HG03135 (cell line): ENCODE data around the gene SNTG2.
"Not testable (repeated sequence)": the region's sequence is repeated elsewhere in the genome, so short reads cannot be mapped to it uniquely, and the experiment has no call there.

Experiments used
- ATAC-seq: cut with Tn5 transposase; IDR thresholded peaks from one replicate; pipeline ENCODE4 v1.9.1; 2021; ENCODE audit warnings: mild to moderate bottlenecking, moderate library complexity; ENCODE audit not compliant: unreplicated experiment

Gene SNTG2

DNA sequence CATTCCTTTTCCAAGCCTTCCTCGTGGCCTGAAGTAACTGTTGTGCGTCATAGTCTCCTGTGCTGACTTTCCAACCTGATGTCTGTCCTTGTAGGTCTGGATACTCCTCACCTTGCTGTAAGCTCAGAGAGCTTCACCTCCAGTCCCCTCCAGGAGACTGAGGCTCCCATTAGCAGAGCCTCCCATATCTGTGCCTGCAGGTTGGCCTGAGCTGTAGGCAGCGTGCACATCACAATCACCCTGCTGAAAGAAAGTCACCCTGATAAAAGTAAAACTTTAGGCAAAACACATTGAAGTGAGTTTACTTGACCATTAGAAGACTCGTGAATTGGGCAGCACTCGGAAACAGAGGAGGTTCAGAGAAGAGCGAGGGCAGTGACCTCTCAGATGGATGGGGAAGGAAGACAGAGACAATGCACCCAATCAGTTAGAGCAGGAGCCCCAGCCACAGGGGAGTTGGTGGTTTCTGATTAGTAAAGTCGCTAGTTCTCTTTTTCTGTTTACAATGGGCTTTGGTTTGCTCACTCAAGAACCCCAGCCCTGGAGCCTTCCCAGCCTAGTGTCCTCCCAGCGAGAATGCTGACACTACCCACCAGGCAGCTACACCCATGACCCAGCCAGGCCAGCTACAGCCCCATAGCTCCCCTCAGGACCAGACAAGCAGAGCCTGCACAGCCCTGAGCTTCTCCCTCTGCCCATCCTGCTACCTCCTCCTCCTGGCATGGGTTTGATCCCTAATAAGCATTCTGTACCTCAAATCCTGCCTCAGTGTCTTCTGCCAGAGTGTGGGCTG, 450.5 kb downstream of the SNTG2 start:
- ATAC-seq: no peak

DNA sequence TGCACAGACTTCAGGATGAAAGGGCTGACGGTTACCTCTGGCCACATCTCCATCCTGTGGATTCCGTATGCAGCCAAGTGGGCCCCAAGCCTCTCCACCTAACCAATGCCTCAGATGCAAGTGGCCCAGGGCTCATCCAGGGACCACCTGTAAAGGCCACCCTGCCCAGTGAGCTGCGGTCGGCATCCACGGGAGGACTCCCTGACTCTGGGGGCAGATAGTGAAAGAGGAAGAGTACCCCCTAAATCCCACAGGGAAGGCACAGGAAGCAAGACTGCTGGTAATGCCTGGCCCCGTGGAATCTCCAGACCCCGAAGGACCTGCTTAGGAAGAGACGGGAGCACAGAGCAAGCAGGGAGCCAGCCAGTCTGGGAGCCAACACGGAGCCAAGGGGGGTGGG, 451.4 kb downstream of the SNTG2 start:
- no peak for ATAC-seq

- no peak for ATAC-seq
Measured at GRCh38 chr2:1403565-1403964, 452.9 kb downstream of the SNTG2 start.

DNA sequence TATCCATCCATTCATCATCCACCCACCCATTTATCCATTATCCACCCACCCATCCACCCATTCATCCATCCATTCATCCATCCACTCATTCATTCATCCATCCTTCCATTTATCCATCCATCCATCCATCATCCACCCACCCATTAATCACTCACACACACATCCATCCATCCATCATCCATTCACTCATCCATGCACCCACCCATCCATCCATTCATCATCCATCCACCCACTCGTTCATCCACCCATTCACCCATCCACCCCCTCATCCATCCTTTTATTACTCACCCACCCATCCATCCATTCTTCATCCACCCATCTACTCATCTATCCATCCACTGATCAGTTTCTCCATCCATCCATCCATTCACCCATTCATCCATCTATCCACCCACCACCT, 454.5 kb downstream of the SNTG2 start:
- ATAC-seq: no peak

GRCh38 chr2:1405967-1406366, 455.3 kb downstream of the SNTG2 start:
- ATAC-seq: no peak

DNA sequence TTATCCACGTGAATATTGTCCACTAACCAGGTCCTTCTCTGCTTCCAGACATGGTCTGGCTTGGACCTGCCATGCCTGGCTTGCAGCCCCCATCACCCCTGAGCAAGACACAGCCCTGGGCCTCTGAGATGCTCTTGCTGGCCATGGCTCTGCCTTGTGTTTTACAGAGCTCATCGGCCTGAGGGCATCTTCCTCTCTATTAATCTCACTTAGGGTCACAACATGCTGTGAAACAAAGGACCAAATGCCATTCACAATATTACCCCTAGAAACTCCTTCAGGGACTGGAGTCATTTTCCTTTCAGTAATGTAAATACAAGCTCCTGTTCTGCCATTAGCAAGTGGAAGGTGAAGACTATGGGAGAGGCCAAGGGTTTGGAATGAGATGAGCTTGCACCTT, 455.8 kb downstream of the SNTG2 start:
- ATAC-seq: no peak

DNA sequence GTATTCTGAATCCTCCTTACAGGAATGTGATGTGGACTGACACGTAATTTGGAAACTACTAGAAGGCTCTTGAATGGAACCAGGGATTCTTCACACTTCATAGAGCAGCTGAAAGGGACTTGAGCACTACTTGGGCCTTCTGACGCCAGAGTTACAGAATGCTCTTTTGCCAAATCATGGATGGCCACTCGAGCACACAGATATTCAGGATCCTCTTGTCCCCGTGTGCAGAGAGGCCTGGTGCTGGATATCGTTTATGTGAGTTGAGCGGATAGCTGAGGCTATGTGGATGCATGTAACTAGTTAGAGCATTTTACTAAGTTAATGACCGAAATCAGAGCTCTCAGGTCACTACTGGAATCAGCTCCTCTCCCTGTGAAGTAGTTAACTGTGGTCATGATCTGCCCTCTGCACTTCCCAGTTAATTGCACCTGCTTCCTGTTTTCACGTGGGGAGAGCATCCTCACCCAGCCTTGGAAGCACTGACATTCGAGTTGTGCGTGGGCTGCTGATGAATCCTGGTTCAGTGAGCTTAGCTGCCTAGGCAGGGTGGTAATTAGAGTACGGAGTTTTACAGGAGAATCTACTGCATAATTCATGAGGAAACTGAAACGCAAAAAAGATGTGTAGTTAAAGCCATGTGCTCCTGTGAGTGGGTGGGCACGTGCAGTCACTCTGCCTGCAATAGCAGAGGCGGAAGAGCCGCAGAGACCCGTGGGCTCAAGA, 457.5 kb downstream of the SNTG2 start:
- no peak for ATAC-seq

GRCh38 chr2:1413156-1413710, 462.6 kb downstream of the SNTG2 start, which contains the start of gene TPO:
TSS of gene TPO (plus strand) at chr2:1413463. CDS start at chr2:1414409, 946 bp downstream.
- no peak for ATAC-seq

DNA sequence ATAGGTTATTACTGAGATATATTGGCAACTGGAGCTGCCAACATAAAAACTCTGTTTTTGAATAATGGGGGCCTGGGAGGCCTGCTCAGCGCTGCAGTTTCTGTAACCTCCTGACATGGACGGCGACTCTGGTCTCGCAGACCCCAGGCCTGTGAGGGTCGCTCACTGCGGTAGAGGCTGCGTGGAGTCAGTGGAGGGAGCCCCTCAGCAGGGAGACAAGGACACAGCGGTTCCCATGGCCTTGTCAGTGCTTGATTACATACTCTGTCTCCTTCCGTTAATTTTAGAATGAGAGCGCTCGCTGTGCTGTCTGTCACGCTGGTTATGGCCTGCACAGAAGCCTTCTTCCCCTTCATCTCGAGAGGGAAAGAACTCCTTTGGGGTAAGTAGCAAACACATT, 463.5 kb downstream of the SNTG2 start:
- ATAC-seq: no peak

DNA sequence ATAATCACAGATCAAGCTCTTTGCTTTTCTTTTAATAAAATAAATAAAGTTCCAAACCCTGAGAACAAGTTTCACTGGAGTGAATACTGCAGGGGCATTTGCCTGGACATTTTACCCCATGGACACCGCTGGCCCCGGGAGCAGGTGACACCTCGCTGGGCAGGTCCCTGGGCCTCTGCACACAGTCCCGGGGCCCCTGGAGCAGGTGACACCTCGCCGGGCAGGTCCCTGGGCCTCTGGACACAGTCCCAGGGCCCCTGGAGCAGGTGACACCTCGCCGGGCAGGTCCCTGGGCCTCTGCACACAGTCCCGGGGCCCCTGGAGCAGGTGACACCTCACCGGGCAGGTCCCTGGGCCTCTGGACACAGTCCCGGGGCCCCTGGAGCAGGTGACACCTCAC, 464.3 kb downstream of the SNTG2 start:
- not testable (repeated sequence) for ATAC-seq

DNA sequence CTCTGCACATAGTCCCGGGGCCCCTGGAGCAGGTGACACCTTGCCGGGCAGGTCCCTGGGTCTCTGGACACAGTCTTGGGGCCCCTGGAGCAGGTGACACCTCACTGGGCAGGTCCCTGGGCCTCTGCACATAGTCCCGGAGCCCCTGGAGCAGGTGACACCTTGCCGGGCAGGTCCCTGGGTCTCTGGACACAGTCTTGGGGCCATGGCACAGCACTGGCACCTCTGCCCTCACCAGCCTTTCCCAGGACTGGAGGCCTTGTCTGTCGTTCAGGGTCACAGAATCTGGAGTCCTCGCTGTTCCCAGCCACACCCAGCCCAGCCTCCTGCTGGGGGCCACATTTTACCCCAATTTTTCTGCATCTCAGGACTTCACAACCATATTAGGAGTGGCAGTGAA, 464.9 kb downstream of the SNTG2 start:
- no peak for ATAC-seq
